Muscle of back (tissue), 11 donors: ENCODE data around the gene KRT38. TPM values are rescaled to one million over a fixed set of nuclear protein-coding genes. Genes with fewer than 3 reads are reported as not detected.
A peak's percentile ranks its signal among the peaks of the same experiment; 100 is the strongest.
"Not testable (repeated sequence)": the region's sequence is repeated elsewhere in the genome, so short reads cannot be mapped to it uniquely, and the experiment has no call there.

Experiments
- DNase-seq, 3 donors: peaks; one replicate each; pipeline versions ENCODE4 v3.0.0 to v3.0.0-alpha.2; 2013
- polyA plus RNA-seq, 10 donors: library from polyadenylated mRNA; unstranded; fragments of 120-200 nt; gene quantifications; one replicate each; pipeline ENCODE4 v1.2.1, GENCODE V29; 2013; ENCODE audit not compliant: insufficient read length in 10 of 10

The KRT38 gene
- polyA plus RNA-seq, 10 donors: not detected

GRCh38 chr17:41395044-41395443, 45.7 kb downstream of the KRT38 start:
- DNase-seq: not testable (repeated sequence)

- DNase-seq: no peak
Observed at GRCh38 chr17:41394254-41394996, 46.4 kb downstream of the KRT38 start.

DNA sequence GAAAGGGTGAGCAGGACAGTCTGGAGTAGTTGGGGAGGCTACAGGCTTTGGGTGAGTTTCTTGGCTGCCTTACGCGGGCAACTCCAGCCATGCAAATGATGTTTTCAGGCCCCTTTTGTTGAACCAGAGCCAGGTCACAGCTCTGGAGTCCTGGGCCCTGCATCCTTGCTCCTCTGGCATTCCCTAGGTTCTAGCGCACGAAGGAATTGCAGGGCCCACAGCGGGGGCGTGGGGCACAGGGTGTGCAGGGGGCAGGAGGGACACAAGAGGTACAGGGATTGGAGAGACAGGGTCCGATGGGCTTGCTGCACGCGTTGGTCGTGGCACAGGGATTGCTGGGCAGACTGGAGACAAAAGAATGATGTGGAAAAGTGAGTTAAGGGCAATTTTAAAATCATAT, 47.0 kb downstream of the KRT38 start:
- no peak for DNase-seq

- DNase-seq: peak in 1 of 3 donors; percentile 20
Observed at GRCh38 chr17:41393294-41393693, 47.5 kb downstream of the KRT38 start.

- no peak for DNase-seq
Observed at GRCh38 chr17:41392278-41392677, 48.5 kb downstream of the KRT38 start.

- no peak for DNase-seq
Observed at GRCh38 chr17:41391535-41391934, 49.2 kb downstream of the KRT38 start.

- DNase-seq: no peak
Observed at GRCh38 chr17:41390411-41390938, 50.3 kb downstream of the KRT38 start.

DNA sequence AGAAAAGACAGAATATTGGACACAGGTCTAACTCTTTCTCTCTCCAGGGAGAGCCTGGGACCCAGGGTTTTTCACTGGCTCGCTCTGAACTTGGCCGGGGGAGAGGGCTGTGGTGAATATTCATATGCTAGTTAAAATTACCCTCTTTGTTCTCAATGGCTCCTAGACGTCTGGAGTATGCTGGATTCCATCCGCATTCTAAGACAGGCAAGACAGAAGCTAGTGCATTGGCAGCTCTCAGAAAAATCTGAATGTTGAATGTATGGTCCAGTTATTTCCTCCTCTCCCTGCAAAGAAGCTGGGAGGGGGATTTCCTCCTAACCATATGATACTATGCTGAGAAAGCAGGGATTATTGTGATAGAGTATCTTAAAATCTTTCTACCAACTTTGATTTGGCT, 53.1 kb downstream of the KRT38 start:
- DNase-seq: no peak

- DNase-seq: no peak
Observed at GRCh38 chr17:41386227-41386626, 54.6 kb downstream of the KRT38 start.

Other genes with a start within 250 kb of the KRT38 start
- gene KRTAP9-2, start 214.3 kb downstream of the KRT38 start, polyA plus RNA-seq: not detected
- not detected for gene KRTAP9-3, start 208.5 kb downstream of the KRT38 start, polyA plus RNA-seq
- not detected for gene KRTAP9-8, start 203.0 kb downstream of the KRT38 start, polyA plus RNA-seq
- not detected for gene KRTAP9-4, start 191.3 kb downstream of the KRT38 start, polyA plus RNA-seq
- not detected for gene KRTAP9-9, start 185.6 kb downstream of the KRT38 start, polyA plus RNA-seq
- under 1 TPM in 5 of 10 donors, not detected in 5; 0.15 to 0.30 (median 0.27) TPM for gene KRTAP9-6, start 175.6 kb downstream of the KRT38 start, polyA plus RNA-seq
- not detected for gene KRTAP9-7, start 165.3 kb downstream of the KRT38 start, polyA plus RNA-seq
- gene KRTAP29-1, start 138.1 kb downstream of the KRT38 start, polyA plus RNA-seq: not detected
- gene KRTAP16-1, start 131.7 kb downstream of the KRT38 start, polyA plus RNA-seq: not detected
- gene KRTAP17-1, start 125.3 kb downstream of the KRT38 start, polyA plus RNA-seq: not detected
- not detected for gene KRT33A, start 90.2 kb downstream of the KRT38 start, polyA plus RNA-seq
- gene KRT33B, start 71.2 kb downstream of the KRT38 start, polyA plus RNA-seq: under 1 TPM in 6 of 10 donors, not detected in 4; 0.09 to 0.26 (median 0.18) TPM
- gene KRT34, start 58.7 kb downstream of the KRT38 start, polyA plus RNA-seq: under 1 TPM in 1 of 10 donors, not detected in 9; 0.12 TPM
- 1 to 10 TPM; 3.3 to 6.5 (median 4.7) TPM for gene KRT31, start 43.4 kb downstream of the KRT38 start, polyA plus RNA-seq
- gene KRT37, start 16.4 kb downstream of the KRT38 start, polyA plus RNA-seq: not detected
- under 1 TPM in 1 of 10 donors, not detected in 9; 0.11 TPM for gene KRT32, start 26.4 kb upstream of the KRT38 start, polyA plus RNA-seq
- gene KRT35, start 40.2 kb upstream of the KRT38 start, polyA plus RNA-seq: not detected
- not detected for gene KRT36, start 48.9 kb upstream of the KRT38 start, polyA plus RNA-seq
- gene KRT13, start 64.6 kb upstream of the KRT38 start, polyA plus RNA-seq: 100 to 1,000 TPM in 1 of 10 donors, 10 to 100 TPM in 1, under 1 TPM in 4, not detected in 4; 0.31 to 228 (median 0.67) TPM
- gene KRT15, start 77.9 kb upstream of the KRT38 start, polyA plus RNA-seq: 100 to 1,000 TPM in 1 of 10 donors, 10 to 100 TPM in 1, under 1 TPM in 3, not detected in 5; 0.10 to 122 (median 0.89) TPM
- 10 to 100 TPM in 2 of 10 donors, 1 to 10 TPM in 2, under 1 TPM in 5, not detected in 1; 0.50 to 68.0 (median 0.83) TPM for gene KRT19, start 87.3 kb upstream of the KRT38 start, polyA plus RNA-seq
- gene KRT9, start 131.1 kb upstream of the KRT38 start, polyA plus RNA-seq: under 1 TPM in 2 of 10 donors, not detected in 8; 0.08 to 0.19 TPM
- 10 to 100 TPM in 2 of 10 donors, under 1 TPM in 5, not detected in 3; 0.26 to 72.1 (median 0.46) TPM for gene KRT14, start 145.9 kb upstream of the KRT38 start, polyA plus RNA-seq
- 1 to 10 TPM in 1 of 10 donors, under 1 TPM in 1, not detected in 8; 0.84 to 2.3 TPM for gene KRT16, start 171.8 kb upstream of the KRT38 start, polyA plus RNA-seq
- 100 to 1,000 TPM in 2 of 10 donors, 1 to 10 TPM in 5, under 1 TPM in 3; 0.46 to 228 (median 1.6) TPM for gene KRT17, start 183.6 kb upstream of the KRT38 start, polyA plus RNA-seq
- gene EIF1, start 247.9 kb upstream of the KRT38 start, polyA plus RNA-seq: 100 to 1,000 TPM; 761 to 893 (median 828) TPM